ENCODE data around the gene GPR87.

GPR87 gene, protein sequence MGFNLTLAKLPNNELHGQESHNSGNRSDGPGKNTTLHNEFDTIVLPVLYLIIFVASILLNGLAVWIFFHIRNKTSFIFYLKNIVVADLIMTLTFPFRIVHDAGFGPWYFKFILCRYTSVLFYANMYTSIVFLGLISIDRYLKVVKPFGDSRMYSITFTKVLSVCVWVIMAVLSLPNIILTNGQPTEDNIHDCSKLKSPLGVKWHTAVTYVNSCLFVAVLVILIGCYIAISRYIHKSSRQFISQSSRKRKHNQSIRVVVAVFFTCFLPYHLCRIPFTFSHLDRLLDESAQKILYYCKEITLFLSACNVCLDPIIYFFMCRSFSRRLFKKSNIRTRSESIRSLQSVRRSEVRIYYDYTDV

GRCh38 chr3:151316267-151316991, at the start of gene GPR87:
Gene GPR87, minus strand, starts transcription at chr3:151316820. Its CDS starts 16,720 bp downstream, at chr3:151300100.
- no peak for DNase-seq

DNA sequence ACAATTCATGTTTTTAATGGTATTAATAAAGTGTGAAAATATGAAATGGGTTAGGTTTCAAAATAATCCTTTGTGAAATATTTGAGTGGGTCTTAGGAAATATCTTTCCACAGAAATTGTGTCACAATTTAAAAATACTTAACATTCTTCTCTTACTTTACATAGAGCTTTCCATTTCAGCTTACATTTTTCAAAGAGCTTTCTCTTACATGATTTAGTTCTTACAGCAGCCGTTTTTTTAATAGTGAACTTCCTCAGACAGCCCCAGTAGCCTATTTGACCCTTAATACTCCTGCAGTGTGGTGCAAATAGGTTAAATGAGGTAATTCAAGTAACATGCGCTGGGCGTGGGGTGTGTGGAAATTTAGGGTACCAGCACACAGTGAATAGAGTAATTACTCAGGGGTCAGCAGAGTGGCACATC, 46.1 kb upstream of the GPR87 start:
- peak; percentile 17 for DNase-seq

DNA sequence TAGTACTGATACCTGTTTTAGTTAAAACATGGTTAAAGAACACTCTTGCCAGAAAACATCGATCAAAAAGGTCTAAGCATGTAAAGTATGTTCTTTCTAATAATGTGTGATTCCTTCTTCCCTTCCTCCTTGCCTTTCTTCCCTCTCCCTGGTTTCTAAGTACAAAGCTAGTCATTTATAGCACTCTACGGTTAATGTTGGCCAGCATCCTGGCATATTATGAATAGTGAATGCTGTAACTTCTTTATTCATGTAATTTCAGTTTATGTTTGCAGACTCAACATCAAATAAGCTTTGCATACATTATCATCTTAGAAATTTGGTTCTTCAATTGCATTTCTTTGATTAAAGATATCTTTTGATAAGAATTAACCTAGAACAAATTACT, 40.8 kb upstream of the GPR87 start:
- no peak for DNase-seq

DNA sequence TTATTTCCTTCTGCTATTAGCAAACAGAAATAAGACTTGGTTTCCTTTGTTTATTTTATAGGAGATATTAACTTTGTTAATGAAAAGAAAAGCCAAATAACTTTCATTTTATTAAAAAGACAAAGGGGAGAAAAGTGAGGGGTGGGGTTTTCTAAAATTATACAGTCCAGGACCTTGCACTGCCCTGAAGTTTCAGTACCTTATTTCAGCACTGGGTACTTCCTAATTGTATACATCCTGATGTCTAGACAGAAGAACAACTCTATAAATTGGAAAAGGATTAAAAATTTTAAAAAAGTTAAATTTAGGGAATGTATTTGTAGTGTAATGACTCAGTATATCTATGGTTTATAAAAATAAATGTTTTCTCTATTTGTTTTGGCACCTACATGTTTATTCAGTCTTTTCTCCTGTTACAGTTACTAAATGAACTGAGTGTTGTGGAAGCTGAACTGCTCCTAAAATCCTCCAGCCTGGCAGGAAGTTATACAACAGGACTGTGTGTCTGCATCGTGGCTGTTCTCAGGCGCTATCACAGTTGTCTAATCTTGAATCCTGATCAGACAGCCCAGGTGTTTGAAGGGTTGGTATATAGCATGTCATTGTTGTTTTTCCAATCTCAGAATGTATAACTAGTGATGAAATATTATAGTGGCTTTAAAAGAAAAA, 40.3 kb upstream of the GPR87 start:
- DNase-seq, result no peak

GRCh38 chr3:151351648-151352047, 35.0 kb upstream of the GPR87 start:
- DNase-seq, result no peak

- no peak for DNase-seq
These were observed 34.6 kb upstream of the GPR87 start for GRCh38 chr3:151351219-151351618.

- no peak for DNase-seq
These were observed 34.0 kb upstream of the GPR87 start for GRCh38 chr3:151350656-151351055.

GRCh38 chr3:151347432-151347831, 30.8 kb upstream of the GPR87 start:
- DNase-seq, result peak; percentile 43

DNA sequence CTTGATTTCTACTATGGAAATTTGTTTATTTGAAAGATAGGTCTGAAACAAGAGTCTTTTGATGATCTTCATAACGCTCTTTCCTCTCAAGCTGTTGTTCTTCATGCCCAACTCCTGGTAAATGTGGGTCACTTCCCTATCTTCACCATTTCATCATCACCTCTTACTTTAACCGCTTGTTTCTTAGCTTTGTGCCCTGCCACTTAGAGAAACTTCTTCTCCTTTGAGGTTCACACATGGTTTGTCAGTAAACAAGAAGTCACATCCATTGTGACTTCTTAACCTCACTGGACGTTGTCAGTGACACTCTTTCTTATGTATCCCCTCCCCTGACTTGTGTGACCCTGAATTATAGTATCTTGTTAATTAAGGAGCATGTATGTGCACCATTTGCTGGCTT, 29.7 kb upstream of the GPR87 start:
- no peak for DNase-seq

DNA sequence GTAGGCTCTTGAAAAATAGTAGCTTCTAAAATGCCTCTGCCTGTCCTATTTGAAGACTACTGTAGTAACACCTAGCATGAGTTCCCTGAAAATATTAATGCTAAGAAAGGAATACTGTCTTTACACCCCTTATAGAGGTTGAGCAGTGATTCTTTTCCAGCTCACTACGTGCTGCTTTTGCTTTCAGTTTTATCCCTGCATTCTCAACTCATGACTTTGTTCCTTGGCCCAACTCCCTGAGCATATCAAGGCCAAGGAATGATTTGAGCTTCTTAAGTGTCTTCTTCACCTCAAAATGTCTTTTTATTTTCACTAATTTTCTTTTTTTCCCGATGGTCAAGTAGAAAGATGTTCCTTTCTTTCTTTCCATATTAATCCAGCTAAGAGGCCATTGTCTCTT, 29.2 kb upstream of the GPR87 start:
- DNase-seq, result no peak

GRCh38 chr3:151331696-151332095, 15.1 kb upstream of the GPR87 start:
- no peak for DNase-seq

DNA sequence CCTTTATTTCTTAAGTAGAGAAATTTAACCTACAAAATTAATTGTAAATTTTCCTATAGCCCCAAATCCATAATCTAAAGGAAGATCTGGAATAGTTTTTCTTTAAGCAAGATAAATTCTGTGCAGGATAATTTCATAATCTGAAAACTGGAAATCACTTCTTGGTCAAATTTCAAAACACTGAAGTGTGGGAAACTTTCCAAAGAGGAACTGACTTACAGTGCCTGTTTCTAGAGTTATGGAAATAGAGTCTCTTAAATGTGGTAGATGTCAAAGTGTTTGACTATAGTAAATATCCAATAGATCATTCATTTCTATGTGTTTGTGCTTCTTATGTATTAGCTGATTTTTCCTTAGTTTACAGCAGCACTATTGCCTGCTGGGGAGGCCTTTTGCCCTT, 14.3 kb upstream of the GPR87 start:
- no peak for DNase-seq

DNA sequence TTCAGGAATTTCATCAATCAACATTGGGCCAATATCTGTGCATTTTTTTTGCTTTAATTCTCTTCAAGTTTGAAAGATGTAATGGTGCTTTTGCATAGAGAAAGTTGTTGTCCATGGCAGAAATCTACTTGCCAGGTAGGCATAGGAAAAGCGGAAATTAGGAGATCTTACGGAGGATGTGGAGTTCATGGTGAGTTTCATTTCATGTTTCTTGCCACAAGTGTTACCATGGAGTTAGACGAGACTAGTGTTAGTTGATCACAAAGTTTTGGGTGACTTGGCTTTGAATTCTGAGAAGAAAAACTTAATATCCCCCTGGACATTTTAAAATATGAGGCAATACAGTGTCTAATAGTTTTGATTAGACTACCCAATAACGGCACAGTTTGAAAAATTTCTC, 13.8 kb upstream of the GPR87 start:
- no peak for DNase-seq

DNA sequence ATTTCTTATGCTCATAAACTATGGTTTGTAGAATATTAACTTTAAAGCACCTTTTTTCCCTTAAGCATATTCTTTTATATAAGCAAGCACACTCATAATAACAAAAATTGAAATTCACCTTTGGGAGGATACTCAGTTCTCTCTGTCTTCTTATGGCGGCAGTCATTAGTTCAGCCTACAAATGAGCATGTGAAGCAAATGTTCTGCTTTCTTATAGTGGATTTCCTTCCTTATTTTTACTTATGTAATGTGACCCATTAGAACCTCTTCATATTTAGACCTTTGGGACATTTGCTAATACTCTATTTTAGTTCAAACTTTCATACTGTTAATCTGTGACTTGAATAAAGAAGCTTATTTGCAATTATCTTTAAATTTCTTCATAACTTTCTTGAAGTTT, 12.7 kb upstream of the GPR87 start, which contains the start of gene P2RY13:
Gene P2RY13, minus strand, starts transcription at position 187 of the 400 bp plus-strand sequence. Its CDS starts 21 bp downstream, at position 166.
- DNase-seq, result no peak

- peak; percentile 17 for DNase-seq
These were observed 11.8 kb upstream of the GPR87 start for GRCh38 chr3:151328298-151328995.

GRCh38 chr3:151327571-151328198, 11.1 kb upstream of the GPR87 start:
- no peak for DNase-seq

DNA sequence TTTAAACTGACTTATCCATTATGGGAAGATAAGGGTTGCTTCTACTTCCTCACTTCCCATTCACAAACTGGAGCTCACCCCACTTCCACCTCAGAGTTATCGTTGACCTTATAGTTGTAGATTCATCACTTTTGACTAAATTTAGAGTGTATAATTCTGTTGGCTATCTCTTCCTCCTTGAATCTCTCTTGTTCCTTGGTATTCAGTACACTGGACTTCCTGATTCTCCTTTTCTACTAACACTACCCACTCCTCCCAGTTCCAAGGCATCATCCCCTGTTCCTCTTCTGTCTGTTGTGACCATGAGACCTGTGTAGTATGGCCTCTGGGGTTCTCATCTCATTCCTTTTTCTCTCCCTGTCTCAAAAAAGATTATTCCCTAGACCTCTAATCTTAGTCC, 5.9 kb upstream of the GPR87 start:
- DNase-seq, result no peak

DNA sequence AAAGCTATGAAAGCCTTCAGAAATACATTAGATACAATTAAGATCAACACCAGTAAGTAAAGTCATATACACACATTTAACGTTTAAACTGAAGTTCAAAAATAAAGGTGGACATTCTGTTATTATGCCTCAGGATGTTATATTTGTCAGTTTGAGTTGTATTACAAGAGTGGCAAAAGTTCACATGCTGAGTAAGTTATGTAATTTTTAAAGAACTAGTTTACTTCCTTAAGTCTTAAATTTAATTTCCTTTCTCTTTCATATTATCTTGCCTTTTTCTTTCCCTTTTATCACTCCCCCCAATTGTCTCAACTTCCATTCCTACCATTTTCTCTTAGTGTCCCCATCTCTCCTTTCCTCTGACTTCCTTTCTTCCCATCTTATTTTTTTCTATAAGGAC, 4.9 kb upstream of the GPR87 start:
- no peak for DNase-seq

DNA sequence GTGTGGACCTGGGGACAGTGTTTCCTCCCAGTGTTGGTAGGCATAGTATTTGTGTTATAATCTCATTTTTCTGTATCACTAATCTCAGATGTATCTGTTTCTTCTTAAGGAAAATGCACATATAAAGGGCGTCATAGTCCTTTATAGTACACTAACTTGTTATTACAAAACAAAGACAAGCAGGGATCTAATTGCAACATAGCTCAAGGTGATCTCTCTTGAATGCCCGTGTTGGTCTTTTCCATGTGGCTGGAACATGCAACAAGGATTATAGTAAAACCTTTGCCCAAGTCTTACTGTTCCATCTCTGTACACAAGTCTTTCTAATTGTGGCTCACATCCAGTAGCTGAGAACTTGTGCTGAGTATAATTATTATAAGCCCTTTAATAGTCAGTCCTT, 3.5 kb upstream of the GPR87 start:
- DNase-seq, result no peak

DNA sequence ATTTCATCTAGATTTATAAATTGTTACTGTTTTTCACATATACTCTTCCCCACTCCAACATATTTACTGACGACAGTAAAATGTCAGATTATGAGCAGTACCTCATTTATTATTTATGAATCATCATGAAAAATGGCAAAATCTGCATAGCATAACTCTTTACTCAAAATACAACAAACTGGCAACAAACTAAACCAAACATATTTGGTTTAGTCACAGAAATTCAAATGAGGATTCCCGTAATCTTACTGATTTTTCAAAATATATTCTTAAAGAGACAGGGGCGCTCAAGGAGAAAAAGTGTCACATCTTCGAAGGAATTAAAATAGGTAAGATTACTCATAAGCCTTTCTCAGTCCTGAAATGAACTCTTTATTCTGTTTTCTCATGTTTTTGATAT, 3.0 kb upstream of the GPR87 start:
- DNase-seq, result no peak

GRCh38 chr3:151318991-151319390, 2.4 kb upstream of the GPR87 start:
- no peak for DNase-seq

- no peak for DNase-seq
These were observed 1.7 kb upstream of the GPR87 start for GRCh38 chr3:151318313-151318712.

DNA sequence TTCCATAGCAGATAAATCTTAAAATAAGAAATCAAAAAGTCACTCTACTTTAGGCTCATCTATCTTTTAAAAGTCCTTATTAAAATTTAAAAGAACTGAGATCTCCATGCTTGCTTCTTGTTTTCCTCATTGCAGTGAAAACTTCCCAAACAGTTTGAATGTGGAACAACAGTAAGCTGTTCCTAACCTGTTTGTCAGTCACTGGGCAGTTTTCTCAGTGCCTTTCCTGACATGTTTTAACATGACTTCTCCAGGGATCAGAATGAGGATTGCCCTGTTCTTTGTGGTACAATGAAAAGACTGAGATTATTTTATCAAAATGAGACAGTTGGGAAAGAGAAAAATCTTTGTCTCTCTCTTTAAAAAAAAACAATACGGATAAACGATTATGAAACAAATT, 774 bp downstream of the GPR87 start:
- no peak for DNase-seq

Measured in CD4-positive, alpha-beta T cell treated with Interleukin-15 for 1 hour (primary cell).